Stimulated activated CD8-positive, alpha-beta memory T cell treated with anti-CD3 and anti-CD28 coated beads, Interleukin-7, amount 100 ng/mL, for 24 hours (primary cell): Measurements from ENCODE around the gene GREB1L.

ENCODE experiments used
- DNase-seq: peaks from one replicate; pipeline ENCODE4 v3.0.0-alpha.2; 2020; ENCODE audit warnings: low read depth

Gene GREB1L

GRCh38 chr18:21484851-21485636 is 243.0 kb downstream of the GREB1L start:
- DNase-seq, result no peak

GRCh38 chr18:21486905-21487437 is 244.9 kb downstream of the GREB1L start:
- DNase-seq, result no peak

- DNase-seq, result no peak
Observed at GRCh38 chr18:21489119-21489750, 247.2 kb downstream of the GREB1L start.

GRCh38 chr18:21489919-21490495 is 248.0 kb downstream of the GREB1L start:
- no peak for DNase-seq

- DNase-seq, result no peak
Observed at GRCh38 chr18:21490748-21491147, 248.7 kb downstream of the GREB1L start.

- DNase-seq, result no peak
Observed at GRCh38 chr18:21496277-21496835, 254.3 kb downstream of the GREB1L start.

- DNase-seq, result no peak
Observed at GRCh38 chr18:21499997-21500396, 258.0 kb downstream of the GREB1L start.

GRCh38 chr18:21502661-21503060 is 260.6 kb downstream of the GREB1L start:
- DNase-seq, result no peak

GRCh38 chr18:21507913-21508701 is 266.1 kb downstream of the GREB1L start:
- DNase-seq, result no peak

- no peak for DNase-seq
Observed at GRCh38 chr18:21509062-21509461, 267.0 kb downstream of the GREB1L start.

- DNase-seq, result no peak
Observed at GRCh38 chr18:21513292-21513691, 271.3 kb downstream of the GREB1L start.

- DNase-seq, result no peak
Observed at GRCh38 chr18:21513741-21514140, 271.7 kb downstream of the GREB1L start.

GRCh38 chr18:21522530-21522929 is 280.5 kb downstream of the GREB1L start:
- DNase-seq, result no peak

GRCh38 chr18:21525916-21526315 is 283.9 kb downstream of the GREB1L start:
- DNase-seq, result no peak

- DNase-seq, result no peak
Observed at GRCh38 chr18:21526463-21526862, 284.4 kb downstream of the GREB1L start.

- DNase-seq, result no peak
Observed at GRCh38 chr18:21534327-21534726, 292.3 kb downstream of the GREB1L start.

- DNase-seq, result no peak
Observed at GRCh38 chr18:21538230-21538629, 296.2 kb downstream of the GREB1L start.

GRCh38 chr18:21546423-21546822 is 304.4 kb downstream of the GREB1L start:
- no peak for DNase-seq

GRCh38 chr18:21548647-21549046 is 306.6 kb downstream of the GREB1L start:
- no peak for DNase-seq

- no peak for DNase-seq
Observed at GRCh38 chr18:21550510-21550970, 308.5 kb downstream of the GREB1L start.

GRCh38 chr18:21557607-21558253 is 315.7 kb downstream of the GREB1L start:
- no peak for DNase-seq
